HG03469 (cell line): ENCODE measurements around the gene DGCR8.

Experiments used
- ATAC-seq: cut with Tn5 transposase; IDR thresholded peaks from one replicate; pipeline ENCODE4 v1.9.1; 2021; ENCODE audit warnings: mild to moderate bottlenecking, moderate library complexity, moderate number of reproducible peaks; ENCODE audit not compliant: unreplicated experiment

Gene DGCR8

GRCh38 chr22:20121856-20122415 lies 41.9 kb downstream of the DGCR8 start:
- ATAC-seq, result no peak

GRCh38 chr22:20123366-20124082 lies 43.5 kb downstream of the DGCR8 start:
- no peak for ATAC-seq

- ATAC-seq, result no peak
Measured at GRCh38 chr22:20124083-20124787, 44.2 kb downstream of the DGCR8 start.

- no peak for ATAC-seq
Measured at GRCh38 chr22:20125201-20126174, 45.4 kb downstream of the DGCR8 start.

- no peak for ATAC-seq
Measured at GRCh38 chr22:20126284-20127029, 46.4 kb downstream of the DGCR8 start.

- no peak for ATAC-seq
Measured at GRCh38 chr22:20127318-20127868, 47.4 kb downstream of the DGCR8 start.

- ATAC-seq, result no peak
Measured at GRCh38 chr22:20127869-20128618, 48.0 kb downstream of the DGCR8 start.

- ATAC-seq, result no peak
Measured at GRCh38 chr22:20128619-20128901, 48.5 kb downstream of the DGCR8 start.

- ATAC-seq, result no peak
Measured at GRCh38 chr22:20128902-20129746, 49.1 kb downstream of the DGCR8 start.

- ATAC-seq, result no peak
Measured at GRCh38 chr22:20129747-20130014, 49.6 kb downstream of the DGCR8 start.

- no peak for ATAC-seq
Measured at GRCh38 chr22:20130319-20130718, 50.3 kb downstream of the DGCR8 start.

GRCh38 chr22:20130731-20131596 lies 50.9 kb downstream of the DGCR8 start:
- no peak for ATAC-seq

GRCh38 chr22:20131597-20131858 lies 51.5 kb downstream of the DGCR8 start, which contains the start of gene ZDHHC8:
ZDHHC8 (plus strand) TSS chr22:20131804; CDS start chr22:20131948, 144 bp downstream.
- no peak for ATAC-seq

- ATAC-seq, result no peak
Measured at GRCh38 chr22:20131859-20132685, 52.0 kb downstream of the DGCR8 start.

GRCh38 chr22:20132686-20133246 lies 52.7 kb downstream of the DGCR8 start:
- ATAC-seq, result no peak

GRCh38 chr22:20133930-20134549 lies 54.0 kb downstream of the DGCR8 start:
- ATAC-seq, result no peak
